ENCODE data around the gene ADAM12. TPM values are rescaled to one million over a fixed set of nuclear protein-coding genes. Genes with fewer than 3 reads are reported as not detected.

ADAM12 gene
- total and polyA plus RNA-seq, 2 experiments from 2014 or later: 0.13 to 0.87 TPM

DNA sequence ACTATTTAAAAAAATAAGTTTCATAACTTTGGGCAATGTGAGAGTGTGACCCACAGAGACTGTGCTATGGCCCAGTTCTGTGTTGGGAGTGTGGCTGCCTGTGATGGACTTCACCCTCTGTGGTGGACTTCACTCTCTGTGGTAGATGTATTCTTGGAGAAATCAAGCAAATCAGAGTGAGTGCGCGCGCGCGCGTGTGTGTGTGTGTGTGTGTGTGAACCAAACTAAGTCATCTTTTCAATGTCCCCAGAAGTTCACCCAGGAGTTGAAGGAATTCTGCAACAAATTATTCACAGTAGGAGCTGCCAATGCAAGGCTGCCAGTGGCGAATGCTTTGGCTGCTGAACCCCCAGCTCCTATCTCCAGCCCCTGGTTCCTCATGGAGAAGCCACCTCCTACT, 184.5 kb downstream of the ADAM12 start:
- H3K4me3 Mint-ChIP-seq: no peak overlapping the region
- Histone ChIP-seq H3K79me2 (replicated peaks; ENCODE audit: insufficient read depth) (no peaks in the 10 kb centered on the region), H3K9me2 (ENCODE audit: insufficient read depth) (0 out of 2 replicates have a peak, but pooled peaks cover 14% of the 10 kb centered on the region), H3K4me1 (ENCODE audit: insufficient read depth) (no peaks in the 10 kb centered on the region), H3F3A (replicated peaks; ENCODE audit: low read depth) (no peaks in the 10 kb centered on the region), H3K36me3 (ENCODE audit: insufficient read depth) (no peaks in the 10 kb centered on the region), H3K27me3 (ENCODE audit: insufficient read depth) (no peaks in the 10 kb centered on the region), H3K4me2 (no peak overlapping the region), H3K27ac (ENCODE audit: low read depth) (no peak overlapping the region), H2AFZ (peak overlapping the region; percentile 69; the same call in 1 of the 2 replicates), H4K20me1 (replicated peaks; ENCODE audit: insufficient read depth) (no peaks in the 10 kb centered on the region), H3K4me3 (no peak overlapping the region)
- H3K27me3 Mint-ChIP-seq (ENCODE audit: insufficient read depth, low read depth, poor library complexity): no peaks in the 10 kb centered on the region
- no peak overlapping the region for H3K27ac Mint-ChIP-seq
- no peaks in the 10 kb centered on the region; the same call in 2 of the 3 replicates for H3K9me3 Mint-ChIP-seq
- ATAC-seq (no peak), DNase-seq (ENCODE audit: low spot score) (no peak)
- no peaks in the 10 kb centered on the region for H3K36me3 Mint-ChIP-seq (ENCODE audit: low read depth)
- no peaks in the 10 kb centered on the region for H3K4me1 Mint-ChIP-seq
- TF ChIP-seq, protein P1, sequence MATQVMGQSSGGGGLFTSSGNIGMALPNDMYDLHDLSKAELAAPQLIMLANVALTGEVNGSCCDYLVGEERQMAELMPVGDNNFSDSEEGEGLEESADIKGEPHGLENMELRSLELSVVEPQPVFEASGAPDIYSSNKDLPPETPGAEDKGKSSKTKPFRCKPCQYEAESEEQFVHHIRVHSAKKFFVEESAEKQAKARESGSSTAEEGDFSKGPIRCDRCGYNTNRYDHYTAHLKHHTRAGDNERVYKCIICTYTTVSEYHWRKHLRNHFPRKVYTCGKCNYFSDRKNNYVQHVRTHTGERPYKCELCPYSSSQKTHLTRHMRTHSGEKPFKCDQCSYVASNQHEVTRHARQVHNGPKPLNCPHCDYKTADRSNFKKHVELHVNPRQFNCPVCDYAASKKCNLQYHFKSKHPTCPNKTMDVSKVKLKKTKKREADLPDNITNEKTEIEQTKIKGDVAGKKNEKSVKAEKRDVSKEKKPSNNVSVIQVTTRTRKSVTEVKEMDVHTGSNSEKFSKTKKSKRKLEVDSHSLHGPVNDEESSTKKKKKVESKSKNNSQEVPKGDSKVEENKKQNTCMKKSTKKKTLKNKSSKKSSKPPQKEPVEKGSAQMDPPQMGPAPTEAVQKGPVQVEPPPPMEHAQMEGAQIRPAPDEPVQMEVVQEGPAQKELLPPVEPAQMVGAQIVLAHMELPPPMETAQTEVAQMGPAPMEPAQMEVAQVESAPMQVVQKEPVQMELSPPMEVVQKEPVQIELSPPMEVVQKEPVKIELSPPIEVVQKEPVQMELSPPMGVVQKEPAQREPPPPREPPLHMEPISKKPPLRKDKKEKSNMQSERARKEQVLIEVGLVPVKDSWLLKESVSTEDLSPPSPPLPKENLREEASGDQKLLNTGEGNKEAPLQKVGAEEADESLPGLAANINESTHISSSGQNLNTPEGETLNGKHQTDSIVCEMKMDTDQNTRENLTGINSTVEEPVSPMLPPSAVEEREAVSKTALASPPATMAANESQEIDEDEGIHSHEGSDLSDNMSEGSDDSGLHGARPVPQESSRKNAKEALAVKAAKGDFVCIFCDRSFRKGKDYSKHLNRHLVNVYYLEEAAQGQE (IDR thresholded peaks at IDR 0.05; ENCODE audit: unreplicated experiment): no peak
- no peak for TF ChIP-seq EZH2 (IDR thresholded peaks at IDR 0.05; ENCODE audit: low read depth, unreplicated experiment)
- no peak for TF ChIP-seq POLR2AphosphoS5 (IDR thresholded peaks at IDR 0.05; ENCODE audit: low read depth)
- TF ChIP-seq STAT1 (IDR thresholded peaks at IDR 0.05; ENCODE audit: unreplicated experiment): no peak
- TF ChIP-seq EZH2phosphoT487 (IDR thresholded peaks at IDR 0.05; ENCODE audit: unreplicated experiment): no peak
- no peak for TF ChIP-seq NANOG (IDR thresholded peaks at IDR 0.05; ENCODE audit: borderline replicate concordance)
- no peak for TF ChIP-seq CREB1 (CRISPR knock-in tag; IDR thresholded peaks at IDR 0.05; ENCODE audit: low read depth)
- TF ChIP-seq ZNF114 (CRISPR knock-in tag; IDR thresholded peaks at IDR 0.05): no peak
- TF ChIP-seq, protein P2, sequence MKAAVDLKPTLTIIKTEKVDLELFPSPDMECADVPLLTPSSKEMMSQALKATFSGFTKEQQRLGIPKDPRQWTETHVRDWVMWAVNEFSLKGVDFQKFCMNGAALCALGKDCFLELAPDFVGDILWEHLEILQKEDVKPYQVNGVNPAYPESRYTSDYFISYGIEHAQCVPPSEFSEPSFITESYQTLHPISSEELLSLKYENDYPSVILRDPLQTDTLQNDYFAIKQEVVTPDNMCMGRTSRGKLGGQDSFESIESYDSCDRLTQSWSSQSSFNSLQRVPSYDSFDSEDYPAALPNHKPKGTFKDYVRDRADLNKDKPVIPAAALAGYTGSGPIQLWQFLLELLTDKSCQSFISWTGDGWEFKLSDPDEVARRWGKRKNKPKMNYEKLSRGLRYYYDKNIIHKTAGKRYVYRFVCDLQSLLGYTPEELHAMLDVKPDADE (IDR thresholded peaks at IDR 0.05): no peak

DNA sequence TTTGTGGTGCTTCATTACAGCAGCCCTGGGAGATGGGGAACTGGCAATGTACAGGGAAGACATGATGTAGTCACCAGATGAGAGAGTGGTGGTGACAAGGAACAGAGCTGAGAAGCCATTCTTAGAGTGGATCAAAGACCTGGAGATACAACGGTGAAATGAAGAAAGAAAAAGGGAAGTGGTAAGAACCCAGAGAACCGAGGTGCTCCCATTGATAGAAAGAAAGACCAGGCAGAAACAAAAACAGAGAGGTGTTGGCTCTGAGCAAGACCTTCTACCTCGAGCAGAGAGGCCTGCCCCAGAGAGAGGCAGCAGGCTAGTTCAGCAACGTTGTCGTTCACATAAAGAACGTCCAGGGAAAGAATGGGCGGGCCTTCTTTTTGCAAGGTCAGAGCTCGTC, 186.7 kb downstream of the ADAM12 start:
- Mint-ChIP-seq H3K9me3 (no peaks in the 10 kb centered on the region; the same call in 2 of the 3 replicates), H3K27ac (no peak overlapping the region), H3K36me3 (ENCODE audit: low read depth) (no peaks in the 10 kb centered on the region), H3K4me1 (no peaks in the 10 kb centered on the region), H3K4me3 (no peak overlapping the region), H3K27me3 (ENCODE audit: insufficient read depth, low read depth, poor library complexity) (no peaks in the 10 kb centered on the region)
- Histone ChIP-seq H4K20me1 (replicated peaks; ENCODE audit: insufficient read depth) (no peaks in the 10 kb centered on the region), H3K4me2 (no peak overlapping the region), H3K27me3 (ENCODE audit: insufficient read depth) (no peaks in the 10 kb centered on the region), H2AFZ (no peak overlapping the region), H3K9me2 (ENCODE audit: insufficient read depth) (0 out of 2 replicates have a peak, but pooled peaks cover 14% of the 10 kb centered on the region), H3K27ac (ENCODE audit: low read depth) (no peak overlapping the region), H3K79me2 (replicated peaks; ENCODE audit: insufficient read depth) (no peaks in the 10 kb centered on the region), H3F3A (replicated peaks; ENCODE audit: low read depth) (no peaks in the 10 kb centered on the region), H3K36me3 (ENCODE audit: insufficient read depth) (no peaks in the 10 kb centered on the region), H3K4me3 (no peak overlapping the region), H3K4me1 (ENCODE audit: insufficient read depth) (no peaks in the 10 kb centered on the region)
- DNase-seq (ENCODE audit: low spot score) (no peak), ATAC-seq (no peak)
- TF ChIP-seq, protein P3, sequence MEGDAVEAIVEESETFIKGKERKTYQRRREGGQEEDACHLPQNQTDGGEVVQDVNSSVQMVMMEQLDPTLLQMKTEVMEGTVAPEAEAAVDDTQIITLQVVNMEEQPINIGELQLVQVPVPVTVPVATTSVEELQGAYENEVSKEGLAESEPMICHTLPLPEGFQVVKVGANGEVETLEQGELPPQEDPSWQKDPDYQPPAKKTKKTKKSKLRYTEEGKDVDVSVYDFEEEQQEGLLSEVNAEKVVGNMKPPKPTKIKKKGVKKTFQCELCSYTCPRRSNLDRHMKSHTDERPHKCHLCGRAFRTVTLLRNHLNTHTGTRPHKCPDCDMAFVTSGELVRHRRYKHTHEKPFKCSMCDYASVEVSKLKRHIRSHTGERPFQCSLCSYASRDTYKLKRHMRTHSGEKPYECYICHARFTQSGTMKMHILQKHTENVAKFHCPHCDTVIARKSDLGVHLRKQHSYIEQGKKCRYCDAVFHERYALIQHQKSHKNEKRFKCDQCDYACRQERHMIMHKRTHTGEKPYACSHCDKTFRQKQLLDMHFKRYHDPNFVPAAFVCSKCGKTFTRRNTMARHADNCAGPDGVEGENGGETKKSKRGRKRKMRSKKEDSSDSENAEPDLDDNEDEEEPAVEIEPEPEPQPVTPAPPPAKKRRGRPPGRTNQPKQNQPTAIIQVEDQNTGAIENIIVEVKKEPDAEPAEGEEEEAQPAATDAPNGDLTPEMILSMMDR (conservative IDR thresholded peaks at IDR 0.05; ENCODE audit: low read depth in 2 of 2): no peak
- TF ChIP-seq STAT1 (IDR thresholded peaks at IDR 0.05; ENCODE audit: unreplicated experiment) (no peak), CREB1 (CRISPR knock-in tag; IDR thresholded peaks at IDR 0.05; ENCODE audit: low read depth) (no peak), JUNB (IDR thresholded peaks at IDR 0.05; ENCODE audit: unreplicated experiment) (no peak), ZNF331 (CRISPR knock-in tag; IDR thresholded peaks at IDR 0.05; ENCODE audit: low read depth) (no peak), EZH2 (IDR thresholded peaks at IDR 0.05; ENCODE audit: low read depth, unreplicated experiment) (no peak), POLR2AphosphoS5 (IDR thresholded peaks at IDR 0.05; ENCODE audit: low read depth) (no peak), ZNF114 (CRISPR knock-in tag; IDR thresholded peaks at IDR 0.05) (no peak)
